ENCODE measurements around the gene KATNB1.

DNA sequence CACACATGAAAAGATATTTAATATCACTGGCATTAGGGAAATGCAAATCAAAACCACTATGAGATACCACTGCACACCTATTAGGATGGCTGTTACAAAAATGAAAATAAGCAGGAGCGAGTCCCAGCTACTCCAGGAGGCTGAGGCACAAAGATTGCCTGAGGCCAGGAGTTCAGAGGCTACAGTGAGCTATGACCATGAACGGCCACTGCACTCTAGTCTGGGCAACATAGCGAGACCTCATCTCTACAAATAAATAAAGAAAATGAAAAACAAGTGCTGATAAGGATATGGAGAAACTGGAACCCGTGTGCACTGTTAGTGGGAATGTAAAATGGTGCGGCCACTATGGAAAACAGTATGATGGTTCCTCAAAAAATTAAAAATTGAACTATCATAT is 43.1 kb downstream of the KATNB1 start:
- no peak for TF ChIP-seq POLR2AphosphoS5 (IDR thresholded peaks at IDR 0.05; ENCODE audit: low read depth, low read length)
- TF ChIP-seq, protein P1, sequence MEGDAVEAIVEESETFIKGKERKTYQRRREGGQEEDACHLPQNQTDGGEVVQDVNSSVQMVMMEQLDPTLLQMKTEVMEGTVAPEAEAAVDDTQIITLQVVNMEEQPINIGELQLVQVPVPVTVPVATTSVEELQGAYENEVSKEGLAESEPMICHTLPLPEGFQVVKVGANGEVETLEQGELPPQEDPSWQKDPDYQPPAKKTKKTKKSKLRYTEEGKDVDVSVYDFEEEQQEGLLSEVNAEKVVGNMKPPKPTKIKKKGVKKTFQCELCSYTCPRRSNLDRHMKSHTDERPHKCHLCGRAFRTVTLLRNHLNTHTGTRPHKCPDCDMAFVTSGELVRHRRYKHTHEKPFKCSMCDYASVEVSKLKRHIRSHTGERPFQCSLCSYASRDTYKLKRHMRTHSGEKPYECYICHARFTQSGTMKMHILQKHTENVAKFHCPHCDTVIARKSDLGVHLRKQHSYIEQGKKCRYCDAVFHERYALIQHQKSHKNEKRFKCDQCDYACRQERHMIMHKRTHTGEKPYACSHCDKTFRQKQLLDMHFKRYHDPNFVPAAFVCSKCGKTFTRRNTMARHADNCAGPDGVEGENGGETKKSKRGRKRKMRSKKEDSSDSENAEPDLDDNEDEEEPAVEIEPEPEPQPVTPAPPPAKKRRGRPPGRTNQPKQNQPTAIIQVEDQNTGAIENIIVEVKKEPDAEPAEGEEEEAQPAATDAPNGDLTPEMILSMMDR (IDR thresholded peaks at IDR 0.05) = no peak
- TF ChIP-seq SIN3A (IDR thresholded peaks at IDR 0.05; ENCODE audit: borderline replicate concordance, insufficient read depth, low read depth, low read length) = no peak
